HG03135 (cell line): Measurements from ENCODE around the gene C6orf52.

Experiments
- ATAC-seq: cut with Tn5 transposase; IDR thresholded peaks from one replicate; pipeline ENCODE4 v1.9.1; 2021; ENCODE audit warnings: mild to moderate bottlenecking, moderate library complexity; ENCODE audit not compliant: unreplicated experiment

C6orf52 gene

DNA sequence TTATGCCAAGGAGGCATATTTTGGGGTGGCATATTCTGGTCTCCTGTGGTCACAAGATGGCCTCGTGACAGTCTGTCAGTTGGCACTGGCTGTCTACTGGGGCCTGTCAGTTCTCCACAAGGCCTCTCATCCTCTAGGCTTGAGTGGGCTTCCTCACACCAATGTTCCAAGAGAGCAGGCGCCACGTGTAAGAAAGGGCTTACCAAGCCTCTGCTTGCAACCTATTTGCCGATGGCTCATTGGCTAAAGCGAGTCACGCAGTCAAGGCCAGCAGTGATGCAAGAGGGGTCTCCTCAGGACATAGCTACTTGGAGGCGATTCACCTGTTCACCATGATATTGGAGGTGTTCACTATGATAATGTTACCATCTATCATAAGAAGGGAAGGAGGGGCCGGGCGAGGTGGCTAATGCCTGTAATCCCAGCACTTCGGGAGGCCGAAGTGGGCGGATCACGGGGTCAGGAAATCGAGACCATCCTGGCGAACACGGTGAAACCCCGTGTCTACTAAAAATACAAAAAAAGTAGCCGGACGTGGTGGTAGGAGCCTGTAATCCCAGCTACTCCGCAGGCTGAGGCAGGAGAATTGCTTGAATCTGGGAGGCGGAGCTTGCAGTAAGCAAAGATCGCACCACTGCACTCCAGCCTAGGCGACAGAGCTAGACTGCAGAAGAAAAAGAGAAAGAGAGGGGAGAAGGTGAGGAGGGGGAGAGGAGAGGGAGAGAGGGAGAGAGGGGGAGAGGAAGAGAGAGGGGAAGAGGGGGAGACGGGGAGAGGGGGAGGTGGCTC is 35.3 kb downstream of the C6orf52 start:
- no peak for ATAC-seq

DNA sequence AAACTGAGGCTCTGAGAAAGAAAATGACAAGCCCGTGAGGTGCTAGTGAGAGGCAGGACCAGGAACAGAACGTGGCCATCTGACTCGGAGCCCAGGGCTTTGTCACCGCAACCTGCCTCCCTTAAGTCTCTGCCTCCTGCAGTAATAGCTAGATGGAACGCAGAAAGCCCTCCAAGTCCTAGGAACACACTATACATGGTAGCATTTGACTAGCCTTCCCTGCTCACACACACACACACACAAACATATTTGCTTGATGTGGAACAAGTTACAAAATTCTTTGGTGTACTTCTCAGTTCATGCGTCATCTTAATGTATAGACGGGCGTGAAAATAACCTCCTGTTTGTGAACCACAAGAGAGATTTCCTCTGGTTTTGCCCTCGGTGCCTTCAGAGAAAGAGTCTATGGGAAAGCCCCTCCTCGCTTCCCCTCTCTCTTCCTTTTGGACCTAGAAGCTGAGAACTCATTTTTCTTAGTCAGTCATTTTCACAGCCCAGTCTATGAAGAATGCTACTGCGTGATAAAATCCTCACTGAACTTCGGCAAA is 38.8 kb downstream of the C6orf52 start:
- ATAC-seq = no peak

DNA sequence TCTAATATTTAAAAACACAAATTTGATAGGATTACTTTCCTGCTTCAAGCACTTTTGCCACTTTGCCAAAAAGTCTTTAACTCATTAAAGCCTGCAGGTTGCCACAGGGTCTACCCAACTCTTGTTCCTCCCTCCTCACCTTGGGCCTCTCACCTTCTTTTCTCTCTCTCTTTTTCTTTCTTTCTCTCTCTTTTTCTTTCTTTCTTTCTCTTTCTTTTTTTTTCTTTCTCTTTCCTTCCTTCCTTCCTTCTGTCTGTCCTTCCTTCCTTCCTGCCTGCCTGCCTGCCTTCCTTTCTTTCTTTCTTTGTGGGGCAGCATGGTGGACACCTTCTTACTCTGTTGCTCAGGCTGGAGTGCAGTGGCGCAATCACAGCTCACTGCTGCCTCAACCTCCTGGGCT is 50.2 kb downstream of the C6orf52 start:
- ATAC-seq = no peak

DNA sequence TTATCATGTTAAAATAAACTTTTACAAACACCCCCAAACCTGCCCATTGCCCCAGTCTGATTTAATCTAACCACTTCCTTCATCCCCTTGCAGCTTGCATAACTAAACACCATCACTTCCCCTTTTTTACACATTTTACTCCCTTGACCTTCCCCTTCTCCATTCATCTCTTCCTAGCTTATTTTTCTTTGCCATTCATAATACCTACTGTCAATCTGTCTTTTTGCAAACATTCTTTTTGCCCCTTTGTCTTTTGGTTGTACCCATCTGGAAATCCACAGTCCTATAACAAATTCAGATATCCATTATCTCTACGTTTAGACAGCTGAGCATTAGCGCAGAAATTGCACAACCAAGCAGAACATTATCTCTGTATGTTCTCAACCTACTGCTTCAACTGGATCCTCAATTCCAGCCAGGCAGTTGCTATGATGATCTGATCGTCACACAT is 51.2 kb downstream of the C6orf52 start:
- ATAC-seq = peak; percentile 77

DNA sequence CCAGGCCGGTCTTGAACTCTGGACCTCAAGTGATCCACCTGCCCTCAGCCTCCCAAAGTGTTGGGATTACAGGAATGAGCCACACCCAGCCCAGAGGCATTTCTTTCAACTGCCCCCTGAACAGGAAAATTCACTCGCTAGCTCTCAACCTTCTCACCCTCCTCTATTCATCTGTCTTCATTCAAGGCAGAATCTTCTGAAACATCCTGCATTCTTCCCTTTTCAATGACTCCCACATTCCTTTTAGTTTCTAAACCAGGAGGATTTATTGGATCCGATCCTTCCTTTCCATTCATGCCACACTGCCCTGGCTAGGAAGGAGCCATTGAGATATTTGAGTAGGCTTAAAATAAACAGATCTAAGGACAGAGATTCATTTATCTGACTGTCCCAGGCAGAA is 52.9 kb downstream of the C6orf52 start:
- no peak for ATAC-seq

DNA sequence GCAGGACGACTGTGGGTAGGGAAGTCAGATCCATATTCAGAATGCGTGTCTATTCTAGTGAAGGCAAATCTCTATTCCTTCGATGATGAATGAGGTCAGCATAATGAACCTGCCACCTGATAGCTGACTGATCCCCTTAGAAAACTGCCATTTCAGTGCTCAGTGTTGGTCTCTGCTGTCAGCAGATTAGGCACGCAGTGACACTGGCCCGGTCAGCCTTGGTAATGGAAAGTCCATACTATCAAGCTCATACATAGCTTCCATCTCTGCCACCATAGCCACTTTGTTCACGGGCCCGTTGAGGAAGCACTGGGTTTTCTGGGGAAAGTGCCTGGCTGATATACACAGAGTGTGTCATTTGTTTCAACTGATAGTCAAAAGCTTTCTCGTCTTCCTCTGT is 54.0 kb downstream of the C6orf52 start:
- ATAC-seq = no peak

DNA sequence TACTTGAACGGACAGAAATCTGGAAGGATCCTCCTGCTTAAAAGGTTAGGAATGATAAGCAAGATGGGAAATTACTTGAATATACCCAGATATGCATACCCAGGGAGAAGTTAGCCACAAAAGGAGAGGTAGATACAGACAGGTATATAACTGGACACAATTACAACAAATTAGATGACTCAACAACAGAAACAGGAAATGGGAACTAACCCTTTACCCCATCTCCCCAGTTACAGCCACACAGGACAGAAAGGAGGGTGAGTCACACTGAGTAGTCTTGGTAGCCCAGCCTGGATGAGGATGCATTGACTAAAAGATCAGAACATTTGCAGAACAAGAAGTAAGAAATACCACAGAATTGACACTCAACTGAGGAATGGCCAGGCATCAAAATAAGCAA is 61.2 kb downstream of the C6orf52 start:
- peak; percentile 92 for ATAC-seq

DNA sequence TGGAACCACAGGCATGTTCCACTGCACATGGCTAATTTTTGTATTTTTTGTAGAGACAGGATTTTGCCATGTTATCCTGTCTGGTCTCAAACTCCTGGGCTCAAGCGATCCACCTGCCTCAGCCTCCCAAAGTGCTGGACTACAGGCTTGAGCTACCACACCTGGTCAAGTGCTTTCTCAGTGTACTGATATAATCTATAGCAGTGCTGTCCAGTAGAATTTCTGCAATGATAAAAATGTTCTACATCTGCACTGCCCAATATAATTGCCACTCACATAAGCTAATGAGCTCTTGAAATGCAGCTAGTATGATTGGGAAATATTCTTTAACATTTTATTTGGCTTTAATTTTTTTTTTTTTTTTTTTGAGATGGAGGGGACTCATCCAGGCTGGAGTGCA is 64.2 kb downstream of the C6orf52 start:
- no peak for ATAC-seq

DNA sequence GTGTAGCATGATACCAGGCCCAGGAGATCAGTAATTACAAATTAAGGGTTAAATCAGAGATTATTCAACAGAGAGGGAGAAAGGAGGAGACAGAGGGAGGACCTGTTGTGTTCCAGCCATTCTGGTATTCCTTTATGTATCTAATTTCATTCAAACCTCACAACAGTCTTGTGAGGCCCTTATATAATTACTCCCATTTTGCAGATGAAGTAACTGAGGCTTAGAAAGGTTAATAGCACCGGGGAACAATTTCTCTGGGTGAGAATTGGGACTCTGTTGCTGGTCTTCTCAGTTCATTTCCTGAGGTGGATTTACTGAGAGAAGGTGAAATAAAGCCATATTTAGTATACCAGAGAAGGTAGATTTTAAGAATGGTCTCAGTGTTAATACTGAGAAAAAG is 66.6 kb downstream of the C6orf52 start:
- no peak for ATAC-seq

DNA sequence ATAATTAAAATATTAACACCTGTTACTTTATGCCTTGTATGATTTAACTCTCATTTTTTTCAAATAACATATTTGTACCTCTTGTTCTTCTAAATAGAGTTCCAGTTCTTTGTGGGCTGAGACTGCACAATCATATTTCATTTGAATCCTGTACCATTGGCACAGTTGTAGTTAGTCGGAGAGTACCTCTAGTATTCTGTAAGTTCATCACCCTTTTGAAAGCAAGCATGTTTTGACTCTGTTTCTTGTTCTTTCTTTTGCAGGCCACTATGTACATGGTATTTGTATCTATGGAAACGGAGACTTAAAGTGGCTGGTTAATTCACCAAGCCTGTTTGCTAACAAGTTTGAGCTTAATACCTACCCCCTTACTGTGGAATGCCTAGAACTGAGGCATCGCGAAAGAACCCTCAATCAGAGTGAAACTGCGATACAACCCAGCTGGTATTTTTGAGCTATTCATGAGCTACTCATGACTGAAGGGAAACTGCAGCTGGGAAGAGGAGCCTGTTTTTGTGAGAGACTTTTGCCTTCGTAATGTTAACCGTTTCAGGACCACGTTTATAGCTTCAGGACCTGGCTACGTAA is 68.2 kb downstream of the C6orf52 start:
- no peak for ATAC-seq

DNA sequence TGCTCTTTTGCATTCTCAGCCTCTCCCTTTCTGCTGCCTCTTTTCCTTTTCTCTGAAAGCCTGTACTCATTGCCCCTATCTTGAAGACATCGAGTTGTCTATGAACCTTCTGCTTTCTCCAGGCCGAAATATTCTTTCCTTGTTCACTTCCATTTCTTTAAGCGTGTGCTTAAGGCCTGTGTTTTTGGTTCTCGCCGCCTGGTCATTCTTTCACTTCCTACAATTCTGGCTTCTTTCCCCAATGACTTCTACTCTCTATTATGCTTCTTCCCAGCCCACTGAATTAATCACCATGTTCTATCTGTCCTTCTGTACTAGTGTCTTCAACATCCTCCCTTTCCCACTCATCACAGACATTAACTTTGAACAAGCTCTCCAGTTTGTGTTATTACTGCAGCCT is 69.6 kb downstream of the C6orf52 start:
- no peak for ATAC-seq

DNA sequence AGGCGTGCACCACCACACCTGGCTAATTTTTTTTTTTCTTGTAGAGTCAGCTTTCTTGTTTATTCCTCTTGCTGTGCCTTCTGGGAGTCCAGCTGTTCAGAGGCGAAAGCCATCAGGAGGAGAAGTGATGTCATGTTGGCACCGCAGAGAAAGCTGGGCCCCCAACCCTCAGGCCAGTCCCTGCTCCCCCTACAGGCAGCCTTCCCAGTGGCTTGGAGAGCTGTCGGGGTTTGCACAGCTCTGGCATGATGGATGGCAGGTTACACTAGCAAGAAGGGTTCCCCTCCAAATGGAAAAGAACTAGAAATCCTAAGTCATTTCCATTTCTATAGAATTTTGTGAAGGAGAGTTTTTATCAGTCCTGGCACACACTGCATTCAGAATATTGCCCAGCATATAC is 72.6 kb downstream of the C6orf52 start:
- no peak for ATAC-seq
